ENCODE results near the gene NQO1. TPM values are rescaled to one million over a fixed set of nuclear protein-coding genes. Genes with fewer than 3 reads are reported as not detected.
A peak's percentile ranks its signal among the peaks of the same experiment; 100 is the strongest.
"Not testable (repeated sequence)": the region's sequence is repeated elsewhere in the genome, so short reads cannot be mapped to it uniquely, and the experiment has no call there.

The NQO1 gene
- total RNA-seq, result 10 to 100 TPM; 12.1 to 14.5 TPM

- Mint-ChIP-seq H3K4me3 (peak within 1 kb of the TSS; percentile 96), H3K27ac (peak within 1 kb of the TSS; percentile 92), H3K4me1 (peaks cover 29% of the 10 kb centered on the region), H3K36me3 (no peaks in the 10 kb centered on the region), H3K27me3 (no peaks in the 10 kb centered on the region), H3K9me3 (no peaks in the 10 kb centered on the region)
- POLR2A ChIA-PET, result interaction anchor here (0.5 to 4.3 kb wide), 4 partner anchors 15 to 259 kb away, joined by 4 to 50 read pairs (median 12); partner anchors contain the start of genes NOB1 and WWP2
- ATAC-seq (ENCODE audit: low read depth) (peak; percentile 99), DNase-seq (peak; percentile 91)
Measured at GRCh38 chr16:69726313-69727060, at the start of gene NQO1. TSS of gene NQO1 (minus strand) at chr16:69726560. CDS start at chr16:69726439, 121 bp downstream.

DNA sequence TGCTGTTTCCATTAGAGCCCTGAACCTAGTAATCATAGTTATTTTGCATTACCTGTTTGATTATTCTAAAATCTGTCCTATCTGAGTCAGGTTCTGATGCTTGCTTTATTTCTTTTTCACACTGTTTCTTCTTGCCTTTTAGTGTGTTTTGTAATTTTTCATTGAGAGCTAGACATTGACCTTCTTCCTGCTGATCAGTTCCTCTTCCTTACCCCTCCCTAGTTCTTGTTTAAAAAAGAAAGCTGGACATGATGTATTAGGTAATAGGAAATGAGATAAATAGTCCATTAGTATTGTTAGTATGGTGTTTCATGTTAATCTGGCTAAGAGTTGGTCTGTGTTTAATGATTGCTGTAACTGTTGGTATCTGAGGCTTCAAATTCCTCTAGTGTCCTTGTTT, 49.2 kb upstream of the NQO1 start:
- Mint-ChIP-seq H3K9me3 (peaks cover 13% of the 10 kb centered on the region), H3K4me3 (no peak overlapping the region), H3K36me3 (peaks cover 36% of the 10 kb centered on the region), H3K27ac (no peak overlapping the region), H3K27me3 (no peaks in the 10 kb centered on the region), H3K4me1 (peaks cover 17% of the 10 kb centered on the region)
- no peak for DNase-seq
- no peak for ATAC-seq (ENCODE audit: low read depth)
- POLR2A ChIA-PET, result no interaction called here

DNA sequence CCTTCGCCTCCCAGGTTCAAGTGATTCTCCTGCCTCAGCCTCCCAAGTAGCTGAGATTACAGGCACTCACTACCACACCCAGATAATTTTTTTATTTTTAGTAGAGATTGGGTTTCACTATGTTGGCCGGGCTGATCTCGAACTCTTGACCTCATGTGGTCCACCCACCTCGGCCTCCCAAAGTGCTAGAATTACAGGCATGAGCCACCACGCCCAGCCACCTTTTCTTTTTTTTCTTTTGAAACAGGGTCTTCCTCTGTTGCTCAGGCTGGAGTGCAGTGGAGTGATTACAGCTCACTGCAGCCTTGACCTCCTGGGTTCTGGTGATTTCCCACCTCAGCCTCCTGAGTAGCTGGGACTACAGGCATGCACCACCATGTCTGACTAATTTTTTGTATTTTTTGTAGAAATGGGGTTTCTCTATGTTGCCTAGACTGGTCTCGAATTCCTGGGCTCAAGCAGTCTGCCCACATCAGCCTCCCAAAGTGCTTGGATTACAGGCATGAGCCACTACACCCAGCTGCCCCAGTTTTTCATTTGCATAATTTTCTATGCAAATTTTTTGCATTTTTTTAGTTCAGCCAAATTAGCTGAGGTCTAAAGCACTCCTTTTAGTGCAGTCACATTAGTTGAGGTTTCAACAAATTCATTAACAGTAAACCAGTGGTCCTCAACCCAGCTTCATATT, 47.0 kb upstream of the NQO1 start:
- H3K36me3 Mint-ChIP-seq, result peaks cover 34% of the 10 kb centered on the region
- H3K4me3 Mint-ChIP-seq, result no peak overlapping the region
- H3K4me1 Mint-ChIP-seq, result peaks cover 16% of the 10 kb centered on the region
- DNase-seq (no peak), ATAC-seq (ENCODE audit: low read depth) (no peak)
- H3K27me3 Mint-ChIP-seq, result no peaks in the 10 kb centered on the region
- H3K27ac Mint-ChIP-seq, result no peak overlapping the region
- peaks cover 13% of the 10 kb centered on the region for H3K9me3 Mint-ChIP-seq
- POLR2A ChIA-PET, result interaction anchor here (1.5 kb wide), 1 partner anchor 11 kb away, joined by 6 read pairs; the partner anchor contains the start of gene WWP2

GRCh38 chr16:69771651-69771967, 45.2 kb upstream of the NQO1 start:
- H3K36me3 Mint-ChIP-seq, result peaks cover 32% of the 10 kb centered on the region
- H3K9me3 Mint-ChIP-seq, result peaks cover 13% of the 10 kb centered on the region
- H3K4me3 Mint-ChIP-seq, result no peak overlapping the region
- no peak overlapping the region for H3K27ac Mint-ChIP-seq
- no peak for DNase-seq
- no peak for ATAC-seq (ENCODE audit: low read depth)
- POLR2A ChIA-PET, result no interaction called here
- H3K27me3 Mint-ChIP-seq, result no peaks in the 10 kb centered on the region
- H3K4me1 Mint-ChIP-seq, result peaks cover 16% of the 10 kb centered on the region

- ATAC-seq (ENCODE audit: low read depth), result no peak
- Mint-ChIP-seq H3K27me3 (no peaks in the 10 kb centered on the region), H3K36me3 (peaks cover 17% of the 10 kb centered on the region), H3K4me1 (peaks cover 15% of the 10 kb centered on the region), H3K27ac (no peak overlapping the region), H3K9me3 (no peaks in the 10 kb centered on the region), H3K4me3 (no peak overlapping the region)
- POLR2A ChIA-PET, result interaction anchor here (0.7 to 0.9 kb wide), 2 partner anchors 15 to 21 kb away, joined by 3 read pairs; partner anchors contain the start of gene NOB1
- DNase-seq, result no peak
Measured at GRCh38 chr16:69769404-69769803, 43.0 kb upstream of the NQO1 start.

- Mint-ChIP-seq H3K27ac (no peak overlapping the region), H3K9me3 (no peaks in the 10 kb centered on the region), H3K36me3 (peaks cover 12% of the 10 kb centered on the region), H3K27me3 (no peaks in the 10 kb centered on the region), H3K4me1 (peaks cover 16% of the 10 kb centered on the region), H3K4me3 (no peak overlapping the region)
- POLR2A ChIA-PET, result interaction anchor here (0.9 kb wide), 1 partner anchor 14 kb away, joined by 3 read pairs; the partner anchor contains the start of gene NOB1
- DNase-seq (no peak), ATAC-seq (ENCODE audit: low read depth) (no peak)
Measured at GRCh38 chr16:69768666-69769065, 42.3 kb upstream of the NQO1 start.

DNA sequence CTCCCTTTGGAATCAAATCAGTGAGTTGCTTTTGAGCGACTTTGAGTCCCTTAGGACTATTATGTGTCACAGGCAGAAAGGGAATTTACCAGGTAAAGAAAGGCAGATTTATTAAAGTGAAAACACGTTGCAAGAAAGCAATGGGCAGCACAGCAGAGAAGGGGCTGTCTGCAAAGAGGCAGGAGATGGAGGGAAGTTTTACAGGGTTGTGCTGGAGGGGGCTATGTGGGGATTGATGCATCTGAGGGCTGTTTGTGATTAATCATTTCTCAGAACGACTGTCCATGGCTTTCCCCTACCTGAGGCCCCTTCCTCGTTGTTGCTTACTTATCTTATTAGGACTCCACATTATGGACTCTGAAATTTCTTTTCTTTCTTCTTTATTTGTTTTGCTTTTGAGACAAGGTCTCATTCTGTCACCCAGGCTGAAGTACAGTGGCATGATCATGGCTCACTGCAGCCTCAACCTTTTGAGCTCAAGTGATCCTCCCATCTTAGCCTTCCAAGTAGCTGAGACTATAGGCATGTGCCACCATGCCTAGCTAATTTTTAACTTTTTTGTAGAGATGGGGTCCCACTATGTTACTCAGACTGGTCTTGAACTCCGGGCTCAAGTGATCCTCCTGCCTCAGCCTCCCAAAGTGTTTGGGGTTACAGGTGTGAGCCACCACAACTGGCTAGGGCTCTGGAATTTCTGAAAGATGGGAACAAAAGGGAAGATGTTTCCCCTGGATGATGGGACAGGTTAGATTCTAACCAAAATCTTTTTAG, 41.3 kb upstream of the NQO1 start:
- Mint-ChIP-seq H3K36me3 (peaks cover 8% of the 10 kb centered on the region), H3K4me1 (peaks cover 18% of the 10 kb centered on the region), H3K27ac (no peak overlapping the region), H3K9me3 (no peaks in the 10 kb centered on the region), H3K27me3 (no peaks in the 10 kb centered on the region), H3K4me3 (no peak overlapping the region)
- POLR2A ChIA-PET, result no interaction called here
- DNase-seq (no peak), ATAC-seq (ENCODE audit: low read depth) (no peak)

DNA sequence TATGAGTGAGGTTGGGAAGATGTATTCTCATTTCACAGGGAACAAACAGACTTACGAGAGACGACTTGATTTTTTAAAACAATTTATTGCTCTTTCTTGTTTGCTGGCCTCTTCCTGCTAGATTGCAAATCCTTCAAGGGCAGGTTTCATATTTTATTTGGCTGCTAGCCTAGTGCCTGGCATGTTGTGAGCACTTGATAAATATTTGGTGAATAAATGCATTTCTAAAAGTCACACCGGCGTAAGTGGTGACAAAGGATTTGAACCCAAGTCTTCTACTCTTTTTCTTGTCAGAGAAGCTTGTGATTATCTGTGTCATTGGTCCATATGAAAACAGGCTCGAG, 37.2 kb upstream of the NQO1 start:
- DNase-seq (no peak), ATAC-seq (ENCODE audit: low read depth) (no peak)
- Mint-ChIP-seq H3K9me3 (no peaks in the 10 kb centered on the region), H3K4me3 (peak overlapping the region; percentile 96), H3K36me3 (peaks cover 6% of the 10 kb centered on the region), H3K27ac (peak overlapping the region; percentile 71), H3K4me1 (peaks cover 18% of the 10 kb centered on the region), H3K27me3 (no peaks in the 10 kb centered on the region)
- POLR2A ChIA-PET, result interaction anchor here (1.4 to 3.4 kb wide), 3 partner anchors 10 to 37 kb away, joined by 6 to 26 read pairs (median 20); partner anchors contain the start of genes NOB1 and NQO1

- H3K27ac Mint-ChIP-seq, result peak overlapping the region; percentile 95
- H3K27me3 Mint-ChIP-seq, result no peaks in the 10 kb centered on the region
- peak; percentile 29 for ATAC-seq (ENCODE audit: low read depth)
- peaks cover 18% of the 10 kb centered on the region for H3K4me1 Mint-ChIP-seq
- POLR2A ChIA-PET, result interaction anchor here (0.7 to 3.4 kb wide), 5 partner anchors 10 to 199 kb away, joined by 3 to 26 read pairs (median 6); partner anchors contain the start of genes NOB1 and NQO1
- H3K9me3 Mint-ChIP-seq, result no peaks in the 10 kb centered on the region
- peak overlapping the region; percentile 96 for H3K4me3 Mint-ChIP-seq
- H3K36me3 Mint-ChIP-seq, result peaks cover 6% of the 10 kb centered on the region
- DNase-seq, result no peak
Measured at GRCh38 chr16:69762814-69763598, 36.6 kb upstream of the NQO1 start.

DNA sequence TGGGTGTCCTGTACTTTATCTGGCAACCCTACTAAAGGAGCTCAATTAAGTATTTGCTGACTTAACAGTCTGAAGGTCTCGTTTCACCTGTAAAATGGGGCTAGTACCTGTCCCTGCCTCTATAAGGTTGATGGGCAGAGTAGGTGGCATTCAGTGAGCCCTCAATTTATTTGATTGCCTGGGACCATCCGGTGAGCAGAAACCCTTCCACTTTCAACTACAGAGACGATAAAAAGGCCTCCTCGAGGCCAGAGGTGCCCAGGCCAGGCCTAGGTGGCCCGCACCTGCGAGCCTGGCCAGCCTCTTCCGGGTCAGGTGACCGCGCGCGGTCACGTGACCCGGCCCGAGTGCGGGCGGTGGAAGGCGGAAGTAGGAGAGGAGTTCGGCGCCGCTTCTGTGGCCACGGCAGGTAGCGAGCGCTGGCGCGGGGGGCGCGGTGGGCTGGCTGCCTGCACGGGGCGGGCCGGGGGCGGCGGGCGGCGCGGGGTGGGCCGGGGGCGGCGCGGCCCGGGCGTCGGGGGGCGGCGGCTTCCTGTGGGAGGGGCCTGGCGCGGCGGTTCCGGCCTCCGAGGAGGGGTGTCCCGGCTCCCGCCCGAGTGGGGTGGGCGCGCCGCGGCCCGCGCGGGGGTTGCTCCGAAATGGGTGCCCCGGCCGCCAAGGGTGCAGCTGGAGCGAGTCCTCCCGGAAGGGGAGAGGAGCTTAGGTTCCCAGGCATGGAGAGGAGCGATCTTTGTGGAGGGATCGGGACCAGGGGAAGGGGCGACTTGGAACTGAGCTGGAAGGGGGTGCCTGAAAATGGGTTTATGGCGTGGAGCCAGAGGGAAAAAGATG, 35.8 kb upstream of the NQO1 start, which contains the start of gene WWP2:
Gene WWP2 (plus strand): TSS at position 350 of the 831 bp plus-strand sequence. CDS start 24,679 bp downstream, outside the sequence.
- peak within 1 kb of the TSS; percentile 96 for H3K4me3 Mint-ChIP-seq
- peak within 1 kb of the TSS; percentile 96 for H3K27ac Mint-ChIP-seq
- peak; percentile 82 for ATAC-seq (ENCODE audit: low read depth)
- H3K9me3 Mint-ChIP-seq, result no peaks in the 10 kb centered on the region
- POLR2A ChIA-PET, result interaction anchor here (0.6 to 3.4 kb wide), 8 partner anchors 9 to 337 kb away, joined by 3 to 26 read pairs (median 4); partner anchors contain the start of genes NOB1 and NQO1
- H3K27me3 Mint-ChIP-seq, result no peaks in the 10 kb centered on the region
- peak; percentile 83 for DNase-seq
- H3K4me1 Mint-ChIP-seq, result peaks cover 18% of the 10 kb centered on the region
- peaks cover 6% of the 10 kb centered on the region for H3K36me3 Mint-ChIP-seq

DNA sequence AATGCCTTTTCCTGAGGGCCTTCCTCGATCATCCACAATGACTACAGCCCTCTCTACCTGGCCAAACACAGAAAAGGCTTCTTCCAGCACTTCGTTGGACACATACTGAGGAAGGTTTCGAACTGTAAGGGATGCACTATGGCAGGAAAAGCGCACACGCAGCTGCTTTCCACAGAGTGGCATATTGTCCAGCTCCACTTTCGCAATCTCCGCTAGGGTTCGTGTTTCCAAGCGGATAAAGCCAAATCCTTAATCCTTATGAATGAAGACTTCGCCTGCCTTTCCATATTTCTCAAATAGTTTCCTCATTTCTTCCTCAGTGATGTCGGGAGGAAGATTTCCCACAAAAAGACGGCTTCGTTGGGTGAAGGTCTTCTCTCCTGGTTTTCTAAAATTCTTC, 31.0 kb upstream of the NQO1 start:
- H3K4me3 Mint-ChIP-seq; DNase-seq; ATAC-seq (ENCODE audit: low read depth); H3K36me3 Mint-ChIP-seq; H3K27ac Mint-ChIP-seq; H3K9me3 Mint-ChIP-seq; H3K27me3 Mint-ChIP-seq; POLR2A ChIA-PET: not testable (repeated sequence)
- H3K4me1 Mint-ChIP-seq, result peaks cover 16% of the 10 kb centered on the region

DNA sequence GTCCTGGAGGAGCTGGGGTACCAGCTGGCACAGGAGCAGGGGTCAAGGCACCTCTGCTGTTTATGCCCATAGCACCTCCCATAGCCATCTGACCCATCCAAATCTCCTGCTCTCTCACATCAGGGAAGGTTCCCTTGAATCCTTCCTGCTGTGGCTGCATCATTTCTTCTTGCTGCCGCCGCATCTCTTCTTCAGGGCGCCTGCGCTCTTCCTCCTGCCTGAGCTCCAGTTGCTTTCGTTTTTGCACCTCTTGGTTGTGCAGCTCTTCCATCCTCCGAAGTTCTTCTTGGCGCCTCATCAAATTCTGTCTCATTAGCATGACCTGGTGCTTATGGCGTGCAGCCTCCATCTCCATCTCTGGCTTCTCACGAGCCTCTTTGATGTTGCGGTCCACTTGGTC, 30.3 kb upstream of the NQO1 start:
- no peak for ATAC-seq (ENCODE audit: low read depth)
- peaks cover 22% of the 10 kb centered on the region for H3K4me1 Mint-ChIP-seq
- POLR2A ChIA-PET, result no interaction called here
- no peaks in the 10 kb centered on the region for H3K27me3 Mint-ChIP-seq
- peaks cover 12% of the 10 kb centered on the region for H3K36me3 Mint-ChIP-seq
- H3K27ac Mint-ChIP-seq, result no peak overlapping the region
- H3K4me3 Mint-ChIP-seq, result no peak overlapping the region
- H3K9me3 Mint-ChIP-seq, result no peaks in the 10 kb centered on the region
- DNase-seq, result no peak

All from activated naive CD8-positive, alpha-beta T cell treated with anti-CD3 and anti-CD28 coated beads, Interleukin-2, amount 10 ng/mL, durations not matched to agents 7 days and 5 days (primary cell).